HG02759 (cell line): ENCODE data around the gene GTF2F2.

Source experiments
- ATAC-seq: cut with Tn5 transposase; IDR thresholded peaks from one replicate; pipeline ENCODE4 v1.9.1; 2021; ENCODE audit warnings: mild to moderate bottlenecking, moderate library complexity; ENCODE audit not compliant: unreplicated experiment

The GTF2F2 gene

DNA sequence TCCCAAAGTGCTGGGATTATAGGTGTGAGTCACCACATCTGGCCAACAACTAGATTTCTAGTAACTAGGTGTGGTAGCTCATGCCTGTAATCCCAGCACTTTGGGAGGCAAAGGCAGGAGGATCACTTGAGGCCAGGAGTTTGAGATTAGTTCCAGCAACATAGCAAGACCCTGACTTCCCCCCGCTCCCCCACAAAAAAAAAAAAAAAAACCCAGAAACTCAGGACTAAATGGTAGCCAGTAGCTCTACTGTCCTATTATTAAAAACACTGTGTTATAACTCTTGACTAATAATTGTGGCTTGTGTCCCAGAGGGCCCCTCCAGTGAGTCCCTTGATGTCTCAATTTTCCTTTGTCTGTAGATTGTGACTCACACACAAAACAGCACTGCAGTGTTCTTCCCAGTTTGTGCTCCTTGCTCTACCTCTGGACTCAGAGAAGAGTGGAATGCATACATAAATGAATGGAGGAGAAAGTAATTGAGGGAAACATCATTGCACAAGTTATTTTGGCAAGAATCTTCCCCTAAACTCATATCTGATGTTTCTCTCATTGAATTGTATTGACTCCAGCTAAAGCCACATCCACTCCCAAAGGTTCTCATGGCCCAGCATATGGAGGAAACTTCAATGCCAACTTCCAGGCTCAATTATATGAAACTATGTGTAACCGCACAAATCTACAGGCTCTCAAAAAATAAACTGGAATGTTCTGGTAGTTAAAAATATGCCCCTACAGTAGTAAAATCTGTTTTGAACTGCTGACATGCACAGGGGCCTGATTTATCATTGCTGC is 211.9 kb downstream of the GTF2F2 start:
- no peak for ATAC-seq

DNA sequence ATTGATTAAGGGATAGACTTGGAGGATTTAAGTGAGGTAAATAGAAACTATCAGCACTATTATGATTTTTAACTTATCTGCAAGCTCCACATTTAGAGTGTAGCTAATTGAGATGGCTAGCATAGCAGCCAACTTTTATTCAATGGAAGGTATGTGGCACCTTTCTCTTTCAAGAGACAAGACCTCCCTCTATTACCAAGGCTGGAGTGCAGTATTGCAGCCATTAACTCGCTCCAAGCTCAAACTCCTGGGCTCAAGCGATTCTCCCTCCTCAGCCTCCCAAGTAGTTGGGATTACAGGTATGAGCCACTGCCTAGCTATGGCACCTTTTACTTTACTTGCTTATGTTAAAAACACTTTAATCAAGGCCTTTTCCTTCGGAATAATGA is 212.5 kb downstream of the GTF2F2 start:
- ATAC-seq: no peak

DNA sequence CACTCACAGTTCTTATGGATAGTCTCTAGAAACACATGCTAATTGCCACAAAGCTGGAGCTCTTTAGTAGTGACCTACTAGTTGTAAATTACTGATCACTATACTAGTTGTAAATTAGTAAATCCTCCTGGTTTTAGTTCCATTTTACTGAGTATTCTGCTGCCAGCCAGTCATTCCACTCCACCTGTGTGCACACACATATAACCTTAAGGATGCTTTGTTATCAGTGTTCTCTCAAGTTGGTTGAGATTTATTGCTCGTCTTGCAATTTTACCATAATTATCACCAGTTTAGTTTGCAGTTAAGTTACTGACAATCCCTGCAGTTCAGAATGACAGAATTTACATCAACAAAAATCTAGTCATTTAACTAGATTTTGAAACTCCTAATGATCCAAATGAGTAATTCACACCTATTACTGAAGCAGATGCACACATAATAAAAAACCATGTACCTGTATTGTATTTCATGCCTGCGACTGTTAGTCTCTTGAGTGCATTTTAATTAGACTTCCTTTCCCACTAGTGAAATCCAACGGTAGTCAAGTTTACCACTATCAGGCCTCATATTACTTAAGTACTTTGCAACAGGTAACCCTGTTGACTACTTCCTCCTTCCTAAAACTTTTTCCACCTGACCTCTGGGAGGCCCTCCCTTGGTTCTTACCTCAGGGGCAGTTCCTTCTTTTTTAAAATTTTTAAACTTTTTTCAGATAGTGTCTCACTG is 213.1 kb downstream of the GTF2F2 start:
- ATAC-seq: no peak
